ENCODE data around the gene EWSR1. TPM values are rescaled to one million over a fixed set of nuclear protein-coding genes. Genes with fewer than 3 reads are reported as not detected.

Gene EWSR1
- total and polyA plus RNA-seq, 2 experiments from 2014 or later: 391 to 427 TPM

GRCh38 chr22:29341056-29341848, 73.2 kb downstream of the EWSR1 start:
- no peak overlapping the region for H3K4me3 ChIP-seq
- H3K27ac ChIP-seq (ENCODE audit: low read depth): no peak overlapping the region
- H3K79me2 ChIP-seq (replicated peaks; ENCODE audit: insufficient read depth): no peaks in the 10 kb centered on the region
- no peak for TF ChIP-seq POLR2AphosphoS5 (IDR thresholded peaks at IDR 0.05; ENCODE audit: low read depth)
- TF ChIP-seq ZNF331 (CRISPR knock-in tag; IDR thresholded peaks at IDR 0.05; ENCODE audit: low read depth): no peak
- no peak for TF ChIP-seq STAT1 (IDR thresholded peaks at IDR 0.05; ENCODE audit: unreplicated experiment)
- no peak for TF ChIP-seq CTCF (conservative IDR thresholded peaks at IDR 0.05; ENCODE audit: low read depth in 2 of 2)
- TF ChIP-seq JUNB (IDR thresholded peaks at IDR 0.05; ENCODE audit: unreplicated experiment): no peak
- no peak for TF ChIP-seq EZH2 (IDR thresholded peaks at IDR 0.05; ENCODE audit: low read depth, unreplicated experiment)
- TF ChIP-seq, protein P1, sequence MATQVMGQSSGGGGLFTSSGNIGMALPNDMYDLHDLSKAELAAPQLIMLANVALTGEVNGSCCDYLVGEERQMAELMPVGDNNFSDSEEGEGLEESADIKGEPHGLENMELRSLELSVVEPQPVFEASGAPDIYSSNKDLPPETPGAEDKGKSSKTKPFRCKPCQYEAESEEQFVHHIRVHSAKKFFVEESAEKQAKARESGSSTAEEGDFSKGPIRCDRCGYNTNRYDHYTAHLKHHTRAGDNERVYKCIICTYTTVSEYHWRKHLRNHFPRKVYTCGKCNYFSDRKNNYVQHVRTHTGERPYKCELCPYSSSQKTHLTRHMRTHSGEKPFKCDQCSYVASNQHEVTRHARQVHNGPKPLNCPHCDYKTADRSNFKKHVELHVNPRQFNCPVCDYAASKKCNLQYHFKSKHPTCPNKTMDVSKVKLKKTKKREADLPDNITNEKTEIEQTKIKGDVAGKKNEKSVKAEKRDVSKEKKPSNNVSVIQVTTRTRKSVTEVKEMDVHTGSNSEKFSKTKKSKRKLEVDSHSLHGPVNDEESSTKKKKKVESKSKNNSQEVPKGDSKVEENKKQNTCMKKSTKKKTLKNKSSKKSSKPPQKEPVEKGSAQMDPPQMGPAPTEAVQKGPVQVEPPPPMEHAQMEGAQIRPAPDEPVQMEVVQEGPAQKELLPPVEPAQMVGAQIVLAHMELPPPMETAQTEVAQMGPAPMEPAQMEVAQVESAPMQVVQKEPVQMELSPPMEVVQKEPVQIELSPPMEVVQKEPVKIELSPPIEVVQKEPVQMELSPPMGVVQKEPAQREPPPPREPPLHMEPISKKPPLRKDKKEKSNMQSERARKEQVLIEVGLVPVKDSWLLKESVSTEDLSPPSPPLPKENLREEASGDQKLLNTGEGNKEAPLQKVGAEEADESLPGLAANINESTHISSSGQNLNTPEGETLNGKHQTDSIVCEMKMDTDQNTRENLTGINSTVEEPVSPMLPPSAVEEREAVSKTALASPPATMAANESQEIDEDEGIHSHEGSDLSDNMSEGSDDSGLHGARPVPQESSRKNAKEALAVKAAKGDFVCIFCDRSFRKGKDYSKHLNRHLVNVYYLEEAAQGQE (IDR thresholded peaks at IDR 0.05; ENCODE audit: unreplicated experiment): no peak
- H4K20me1 ChIP-seq (replicated peaks; ENCODE audit: insufficient read depth): no peaks in the 10 kb centered on the region; the same call in 1 of the 2 replicates
- H3K4me1 ChIP-seq (ENCODE audit: insufficient read depth): no peaks in the 10 kb centered on the region
- no peak overlapping the region for H3K4me2 ChIP-seq
- ATAC-seq (no peak), DNase-seq (ENCODE audit: low spot score) (no peak)
- Mint-ChIP-seq H3K9me3 (no peaks in the 10 kb centered on the region), H3K4me3 (no peak overlapping the region), H3K27me3 (ENCODE audit: insufficient read depth, low read depth, poor library complexity) (peaks cover 4% of the 10 kb centered on the region), H3K4me1 (no peaks in the 10 kb centered on the region), H3K27ac (no peak overlapping the region), H3K36me3 (ENCODE audit: low read depth) (peaks cover 52% of the 10 kb centered on the region)
- peaks cover 8% of the 10 kb centered on the region; the same call in 1 of the 2 replicates for H3K36me3 ChIP-seq (ENCODE audit: insufficient read depth)
- no peak overlapping the region for H2AFZ ChIP-seq
- no peaks in the 10 kb centered on the region for H3F3A ChIP-seq (replicated peaks; ENCODE audit: low read depth)
- no peaks in the 10 kb centered on the region for H3K9me2 ChIP-seq (ENCODE audit: insufficient read depth)
- H3K27me3 ChIP-seq (ENCODE audit: insufficient read depth): no peaks in the 10 kb centered on the region

DNA sequence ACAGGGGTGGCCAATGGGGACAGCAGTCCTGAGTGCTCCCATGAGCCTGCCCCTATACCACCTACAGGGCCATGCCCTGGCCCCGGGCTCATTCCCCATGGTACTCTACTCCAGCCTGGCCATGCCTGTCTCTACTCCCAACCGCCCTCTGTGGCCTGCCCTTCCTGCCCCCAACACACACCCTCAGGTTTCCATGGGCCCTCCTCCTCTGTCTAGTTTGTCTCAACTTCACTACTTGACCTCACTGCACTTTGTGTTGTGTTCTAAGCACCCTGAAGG, 73.7 kb downstream of the EWSR1 start:
- no peak overlapping the region for H3K4me3 Mint-ChIP-seq
- Histone ChIP-seq H3K79me2 (replicated peaks; ENCODE audit: insufficient read depth) (no peaks in the 10 kb centered on the region), H3K4me1 (ENCODE audit: insufficient read depth) (no peaks in the 10 kb centered on the region), H3K4me3 (no peak overlapping the region), H3K27me3 (ENCODE audit: insufficient read depth) (no peaks in the 10 kb centered on the region), H3F3A (replicated peaks; ENCODE audit: low read depth) (no peaks in the 10 kb centered on the region), H3K27ac (ENCODE audit: low read depth) (no peak overlapping the region), H4K20me1 (replicated peaks; ENCODE audit: insufficient read depth) (no peaks in the 10 kb centered on the region; the same call in 1 of the 2 replicates), H3K4me2 (no peak overlapping the region), H3K9me2 (ENCODE audit: insufficient read depth) (no peaks in the 10 kb centered on the region), H2AFZ (no peak overlapping the region), H3K36me3 (ENCODE audit: insufficient read depth) (peaks cover 8% of the 10 kb centered on the region; the same call in 1 of the 2 replicates)
- DNase-seq (ENCODE audit: low spot score) (no peak), ATAC-seq (no peak)
- no peaks in the 10 kb centered on the region for H3K4me1 Mint-ChIP-seq
- no peak overlapping the region for H3K27ac Mint-ChIP-seq
- H3K27me3 Mint-ChIP-seq (ENCODE audit: insufficient read depth, low read depth, poor library complexity): peaks cover 4% of the 10 kb centered on the region
- peaks cover 51% of the 10 kb centered on the region for H3K36me3 Mint-ChIP-seq (ENCODE audit: low read depth)
- no peaks in the 10 kb centered on the region for H3K9me3 Mint-ChIP-seq
- TF ChIP-seq, protein P2, sequence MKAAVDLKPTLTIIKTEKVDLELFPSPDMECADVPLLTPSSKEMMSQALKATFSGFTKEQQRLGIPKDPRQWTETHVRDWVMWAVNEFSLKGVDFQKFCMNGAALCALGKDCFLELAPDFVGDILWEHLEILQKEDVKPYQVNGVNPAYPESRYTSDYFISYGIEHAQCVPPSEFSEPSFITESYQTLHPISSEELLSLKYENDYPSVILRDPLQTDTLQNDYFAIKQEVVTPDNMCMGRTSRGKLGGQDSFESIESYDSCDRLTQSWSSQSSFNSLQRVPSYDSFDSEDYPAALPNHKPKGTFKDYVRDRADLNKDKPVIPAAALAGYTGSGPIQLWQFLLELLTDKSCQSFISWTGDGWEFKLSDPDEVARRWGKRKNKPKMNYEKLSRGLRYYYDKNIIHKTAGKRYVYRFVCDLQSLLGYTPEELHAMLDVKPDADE (IDR thresholded peaks at IDR 0.05): no peak
- TF ChIP-seq, protein P3, sequence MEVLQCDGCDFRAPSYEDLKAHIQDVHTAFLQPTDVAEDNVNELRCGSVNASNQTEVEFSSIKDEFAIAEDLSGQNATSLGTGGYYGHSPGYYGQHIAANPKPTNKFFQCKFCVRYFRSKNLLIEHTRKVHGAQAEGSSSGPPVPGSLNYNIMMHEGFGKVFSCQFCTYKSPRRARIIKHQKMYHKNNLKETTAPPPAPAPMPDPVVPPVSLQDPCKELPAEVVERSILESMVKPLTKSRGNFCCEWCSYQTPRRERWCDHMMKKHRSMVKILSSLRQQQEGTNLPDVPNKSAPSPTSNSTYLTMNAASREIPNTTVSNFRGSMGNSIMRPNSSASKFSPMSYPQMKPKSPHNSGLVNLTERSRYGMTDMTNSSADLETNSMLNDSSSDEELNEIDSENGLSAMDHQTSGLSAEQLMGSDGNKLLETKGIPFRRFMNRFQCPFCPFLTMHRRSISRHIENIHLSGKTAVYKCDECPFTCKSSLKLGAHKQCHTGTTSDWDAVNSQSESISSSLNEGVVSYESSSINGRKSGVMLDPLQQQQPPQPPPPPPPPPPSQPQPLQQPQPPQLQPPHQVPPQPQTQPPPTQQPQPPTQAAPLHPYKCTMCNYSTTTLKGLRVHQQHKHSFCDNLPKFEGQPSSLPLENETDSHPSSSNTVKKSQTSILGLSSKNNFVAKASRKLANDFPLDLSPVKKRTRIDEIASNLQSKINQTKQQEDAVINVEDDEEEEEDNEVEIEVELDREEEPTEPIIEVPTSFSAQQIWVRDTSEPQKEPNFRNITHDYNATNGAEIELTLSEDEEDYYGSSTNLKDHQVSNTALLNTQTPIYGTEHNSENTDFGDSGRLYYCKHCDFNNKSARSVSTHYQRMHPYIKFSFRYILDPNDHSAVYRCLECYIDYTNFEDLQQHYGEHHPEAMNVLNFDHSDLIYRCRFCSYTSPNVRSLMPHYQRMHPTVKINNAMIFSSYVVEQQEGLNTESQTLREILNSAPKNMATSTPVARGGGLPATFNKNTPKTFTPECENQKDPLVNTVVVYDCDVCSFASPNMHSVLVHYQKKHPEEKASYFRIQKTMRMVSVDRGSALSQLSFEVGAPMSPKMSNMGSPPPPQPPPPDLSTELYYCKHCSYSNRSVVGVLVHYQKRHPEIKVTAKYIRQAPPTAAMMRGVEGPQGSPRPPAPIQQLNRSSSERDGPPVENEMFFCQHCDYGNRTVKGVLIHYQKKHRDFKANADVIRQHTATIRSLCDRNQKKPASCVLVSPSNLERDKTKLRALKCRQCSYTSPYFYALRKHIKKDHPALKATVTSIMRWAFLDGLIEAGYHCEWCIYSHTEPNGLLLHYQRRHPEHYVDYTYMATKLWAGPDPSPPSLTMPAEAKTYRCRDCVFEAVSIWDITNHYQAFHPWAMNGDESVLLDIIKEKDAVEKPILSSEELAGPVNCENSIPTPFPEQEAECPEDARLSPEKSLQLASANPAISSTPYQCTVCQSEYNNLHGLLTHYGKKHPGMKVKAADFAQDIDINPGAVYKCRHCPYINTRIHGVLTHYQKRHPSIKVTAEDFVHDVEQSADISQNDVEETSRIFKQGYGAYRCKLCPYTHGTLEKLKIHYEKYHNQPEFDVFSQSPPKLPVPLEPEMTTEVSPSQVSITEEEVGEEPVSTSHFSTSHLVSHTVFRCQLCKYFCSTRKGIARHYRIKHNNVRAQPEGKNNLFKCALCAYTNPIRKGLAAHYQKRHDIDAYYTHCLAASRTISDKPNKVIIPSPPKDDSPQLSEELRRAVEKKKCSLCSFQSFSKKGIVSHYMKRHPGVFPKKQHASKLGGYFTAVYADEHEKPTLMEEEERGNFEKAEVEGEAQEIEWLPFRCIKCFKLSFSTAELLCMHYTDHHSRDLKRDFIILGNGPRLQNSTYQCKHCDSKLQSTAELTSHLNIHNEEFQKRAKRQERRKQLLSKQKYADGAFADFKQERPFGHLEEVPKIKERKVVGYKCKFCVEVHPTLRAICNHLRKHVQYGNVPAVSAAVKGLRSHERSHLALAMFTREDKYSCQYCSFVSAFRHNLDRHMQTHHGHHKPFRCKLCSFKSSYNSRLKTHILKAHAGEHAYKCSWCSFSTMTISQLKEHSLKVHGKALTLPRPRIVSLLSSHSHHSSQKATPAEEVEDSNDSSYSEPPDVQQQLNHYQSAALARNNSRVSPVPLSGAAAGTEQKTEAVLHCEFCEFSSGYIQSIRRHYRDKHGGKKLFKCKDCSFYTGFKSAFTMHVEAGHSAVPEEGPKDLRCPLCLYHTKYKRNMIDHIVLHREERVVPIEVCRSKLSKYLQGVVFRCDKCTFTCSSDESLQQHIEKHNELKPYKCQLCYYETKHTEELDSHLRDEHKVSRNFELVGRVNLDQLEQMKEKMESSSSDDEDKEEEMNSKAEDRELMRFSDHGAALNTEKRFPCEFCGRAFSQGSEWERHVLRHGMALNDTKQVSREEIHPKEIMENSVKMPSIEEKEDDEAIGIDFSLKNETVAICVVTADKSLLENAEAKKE (CRISPR knock-in tag; IDR thresholded peaks at IDR 0.05): no peak

Measured in GM23338 (cell line).